HepG2 (cell line): Measurements from ENCODE around the gene AATF. TPM values are rescaled to one million over a fixed set of nuclear protein-coding genes. Genes with fewer than 3 reads are reported as not detected.

ENCODE experiments used
- ATAC-seq: fragments of 200-7000 bp; cut with Tn5 transposase; 3 replicates; pipeline ENCODE4 v1.9.1; 2020; ENCODE audit warnings: mild to moderate bottlenecking, moderate library complexity
- BruUV-seq: library from RNA; stranded (reverse); fragments of 400-500 nt; replicated peaks from 2 replicates; lab custom pipeline; 2021; lab: Mats Ljungman, UMichigan
- CTCF ChIA-PET: fragments of 300-600 bp; formaldehyde crosslinking; extraction: SDS; loops from one replicate; lab custom pipeline; 2021; ENCODE audit warnings: low total read pairs, inconsistent platforms, low intra/inter-chr PET ratio; lab: Yijun Ruan, JAX
- POLR2A ChIA-PET: fragments of 350-600 bp; sonication (Branson Sonifier 250); formaldehyde crosslinking; loops from one replicate; lab custom pipeline; 2020; ENCODE audit warnings: antibody characterized with exemption, inconsistent platforms; lab: Yijun Ruan, JAX
- DNase-seq: peaks from one replicate; pipeline ENCODE4 v3.0.0-alpha.2; 2015; ENCODE audit warnings: low spot score
- FAIRE-seq: peaks from 3 replicates; lab custom pipeline; 2011; peaks lifted over from hg19 to GRCh38; lab: Jason Lieb, UNC
- H2AFZ ChIP-seq: one replicate; pipeline ENCODE4 v1.6.1; 2011; ENCODE audit warnings: low read length, inconsistent platforms
- H3K27ac ChIP-seq: fragments of 300-600 bp; 3 replicates; pipeline ENCODE4 v1.8.0; 2011; ENCODE audit warnings: mixed run types, mild to moderate bottlenecking, mixed read lengths, low read length, inconsistent platforms; ENCODE audit not compliant: insufficient read depth; ENCODE audit errors: extremely low read length
- H3K27me3 ChIP-seq, 2 experiments: fragments of 200-600 bp in 1 of 2; 2 replicates in 1 of 2; 3 replicates in 1 of 2; pipeline versions ENCODE4 v1.6.0 to v1.8.0; 2011; ENCODE audit warnings: low read length in 2 of 2, mild to moderate bottlenecking in 2 of 2, moderate library complexity in 2 of 2, inconsistent platforms in 1 of 2; ENCODE audit not compliant: insufficient read depth in 2 of 2, control insufficient read depth in 1 of 2
- H3K36me3 ChIP-seq, 2 experiments: fragments of 200-600 bp in 1 of 2; replicated peaks in 1 of 2; 2 replicates in 1 of 2; 3 replicates in 1 of 2; pipeline versions ENCODE4 v1.5.1 to v1.8.0; 2011; ENCODE audit warnings: low read length in 2 of 2, inconsistent platforms in 1 of 2; ENCODE audit not compliant: insufficient read depth in 2 of 2, control insufficient read depth in 1 of 2
- H3K4me1 ChIP-seq: 2 replicates; pipeline ENCODE4 v1.5.1; 2012; ENCODE audit warnings: low read length, inconsistent platforms; ENCODE audit not compliant: insufficient read depth
- H3K4me2 ChIP-seq: 2 replicates; pipeline ENCODE4 v1.6.0; 2011; ENCODE audit warnings: low read depth, low read length, inconsistent platforms
- H3K4me3 ChIP-seq, 3 experiments: fragments of 200-600 bp in 1 of 3; sonication (generic), shearing (Covaris generic) in 1 of 3; replicated peaks in 1 of 3; 2 replicates each; pipeline ENCODE4 v1.5.1; 2011 to 2016; ENCODE audit warnings: low read length in 3 of 3, inconsistent platforms in 2 of 3, low read depth in 2 of 3, mild to moderate bottlenecking in 2 of 3, control low read depth in 1 of 3, mixed read lengths in 1 of 3; ENCODE audit not compliant: insufficient read depth in 1 of 3
- H3K79me2 ChIP-seq: one replicate; pipeline ENCODE4 v1.6.1; 2011; ENCODE audit warnings: low read length, inconsistent platforms; ENCODE audit not compliant: insufficient read depth
- H3K9ac ChIP-seq: 2 replicates; pipeline ENCODE4 v1.6.0; 2011; ENCODE audit warnings: mild to moderate bottlenecking, low read depth, low read length, inconsistent platforms; ENCODE audit not compliant: insufficient read depth
- H3K9me3 ChIP-seq: 2 replicates; pipeline ENCODE4 v1.5.1; 2012; ENCODE audit warnings: mild to moderate bottlenecking, low read length
- H4K20me1 ChIP-seq: 2 replicates; pipeline ENCODE4 v1.6.0; 2011; ENCODE audit warnings: inconsistent platforms, mild to moderate bottlenecking, low read length, moderate library complexity; ENCODE audit not compliant: insufficient read depth
- CBX1 ChIP-seq: IDR thresholded peaks from one replicate; pipeline ENCODE4 v1.6.1; 2016; ENCODE audit warnings: antibody characterized with exemption, low read depth
- CHD4 ChIP-seq: fragments of 200-600 bp; sonication (generic); IDR thresholded peaks from 2 replicates; pipeline ENCODE4 v1.7.0; 2017; ENCODE audit warnings: mild to moderate bottlenecking, low read length, borderline replicate concordance
- HMG20B ChIP-seq: conservative IDR thresholded peaks from 2 replicates; pipeline ENCODE4 v1.6.1; 2016; ENCODE audit warnings: missing genetic modification reagents, missing compliant biosample characterization
- SMAD1 ChIP-seq: sonication (generic); formaldehyde crosslinking; IDR thresholded peaks from 2 replicates; pipeline ENCODE4 v1.4.0; 2020; ENCODE audit warnings: missing genetic modification reagents, low read depth, mild to moderate bottlenecking, borderline replicate concordance
- ZC3H4 ChIP-seq: sonication (generic); formaldehyde crosslinking; IDR thresholded peaks from 2 replicates; pipeline ENCODE4 v1.4.0; 2020; ENCODE audit warnings: missing genetic modification reagents, borderline replicate concordance
- ZNF629 ChIP-seq: sonication (generic); formaldehyde crosslinking; conservative IDR thresholded peaks from 2 replicates; pipeline ENCODE4 v1.5.0; 2020; ENCODE audit warnings: missing genetic modification reagents
- whole genome bisulfite sequencing: methylation state at CpG from one replicate; pipeline ENCODE4 v1.1.6; 2017; ENCODE audit warnings: low lambda C conversion rate; 5-methylcytosine and 5-hydroxymethylcytosine counted together
- in situ Hi-C: cut with HindIII; loops from 2 replicates; pipeline ENCODE4 v1.10.0; 2017; ENCODE audit warnings: low pct_unique_long_range_greater_than_20kb; ENCODE audit not compliant: extremely low pct_ligation_motif_present
- intact Hi-C: fragments of 100-400 bp; cut with micrococcal nuclease; formaldehyde crosslinking; loops from one replicate; pipeline ENCODE4 v1.10.0; 2022; ENCODE audit not compliant: unreplicated experiment
- polyA plus RNA-seq, 8 experiments: library from polyadenylated mRNA; depleted of rRNA in 3 of 8; stranded (reverse) in 7 of 8; unstranded in 1 of 8; fragments of >200 nt; fragmentation: Illumina TruSeq in 4 of 8; extraction: Trizol in 4 of 8; gene quantifications; 2 replicates each; pipeline versions ENCODE4 v1.2.1 to v1.2.3, GENCODE V29; 2011 to 2016; ENCODE audit warnings: low read depth in 4 of 8, missing spikeins in 1 of 8, mixed read lengths in 1 of 8; ENCODE audit not compliant: insufficient read depth in 1 of 8
- total RNA-seq, 5 experiments: library from RNA; depleted of rRNA; stranded (reverse); fragments of >200 nt; fragmentation: Illumina TruSeq; extraction: Trizol; gene quantifications; 2 replicates each; pipeline ENCODE4 v1.2.3, GENCODE V29; 2016; ENCODE audit warnings: low read depth in 1 of 5
- TF ChIP-seq, protein P1 (sequence below): IDR thresholded peaks from 2 replicates; pipeline ENCODE4 v1.4.0; 2020; ENCODE audit warnings: mild to moderate bottlenecking, missing genetic modification reagents

The AATF gene
- total and polyA plus RNA-seq, 2 of the 13 experiments (the other 11 are each of a cell fraction or from before 2014, with no cell fraction given): 9.1 to 53.3 TPM

DNA sequence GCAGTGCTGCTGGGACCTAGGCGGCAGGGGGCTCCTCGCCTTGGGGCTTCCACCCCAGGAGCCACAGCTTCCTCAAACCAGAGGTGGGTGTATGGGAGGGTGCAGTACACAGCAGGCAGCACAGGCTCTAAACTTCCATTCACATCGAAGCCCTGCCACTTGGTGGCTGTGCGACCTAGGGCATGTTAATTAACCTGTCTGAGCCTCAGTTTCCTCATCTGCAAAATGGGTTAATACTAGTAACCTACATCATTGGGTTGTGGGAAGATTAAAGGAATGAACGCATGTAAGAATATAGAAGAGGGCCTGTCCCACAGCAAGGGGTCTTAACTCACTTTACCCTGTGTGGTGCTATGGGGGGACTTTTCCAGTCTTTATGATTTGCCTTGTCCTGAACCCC lies 38.2 kb upstream of the AATF start:
- FAIRE-seq: no peak
- no peak for ATAC-seq

DNA sequence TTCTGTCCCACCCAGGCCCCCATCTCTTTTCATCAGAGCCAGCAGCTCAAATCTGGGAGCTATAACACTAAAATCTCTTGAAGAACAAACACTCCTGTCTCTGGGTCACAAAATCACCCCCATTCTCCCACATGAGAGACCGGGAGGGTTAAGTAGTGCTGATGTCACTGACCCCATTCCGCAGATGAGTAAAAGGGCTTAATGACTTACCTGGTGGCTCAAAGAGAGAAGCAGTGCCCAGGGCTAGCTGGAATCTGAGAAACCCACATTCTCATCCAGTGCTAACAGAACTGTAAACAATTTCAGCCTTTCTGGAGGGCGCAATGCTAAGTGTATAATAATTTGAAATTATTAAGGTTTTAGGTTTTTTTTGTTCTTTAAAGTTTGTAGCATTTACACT lies 37.8 kb upstream of the AATF start:
- no peaks in the 10 kb centered on the region for H3K9me3 ChIP-seq
- intact Hi-C loops: no loop called here
- H3K4me1 ChIP-seq: no peaks in the 10 kb centered on the region; the same call in 1 of the 2 replicates
- CTCF ChIA-PET: no interaction called here
- in situ Hi-C loops: no loop called here
- H3K79me2 ChIP-seq: no peaks in the 10 kb centered on the region
- BruUV-seq: no TSS peak
- H3K4me2 ChIP-seq: no peak overlapping the region
- DNase-seq (no peak), FAIRE-seq (no peak), ATAC-seq (no peak)
- no peaks in the 10 kb centered on the region for H3K36me3 ChIP-seq
- H2AFZ ChIP-seq: no peak overlapping the region
- H3K27me3 ChIP-seq: peaks cover 0 to 10% of the 10 kb centered on the region in 2 experiments; a peak in 1 of 5 replicates
- H3K27ac ChIP-seq: no peak overlapping the region
- no peak overlapping the region for H3K4me3 ChIP-seq
- no peak for TF ChIP-seq ZC3H4 (CRISPR knock-in tag)
- TF ChIP-seq CBX1: no peak
- TF ChIP-seq SMAD1 (CRISPR knock-in tag): no peak
- no peak for TF ChIP-seq CHD4
- no peak for TF ChIP-seq HMG20B (CRISPR knock-in tag)
- POLR2A ChIA-PET: no interaction called here
- no peaks in the 10 kb centered on the region for H4K20me1 ChIP-seq
- H3K9ac ChIP-seq: no peak overlapping the region
- WGBS: 8% methylated on average over 3 of the region's 3 CpGs

More for the DNA sequence above, 38.2 kb upstream of the AATF start:
- intact Hi-C loops: no loop called here
- no peak for DNase-seq
- no peaks in the 10 kb centered on the region for H3K79me2 ChIP-seq
- peaks cover 0 to 10% of the 10 kb centered on the region in 2 experiments; a peak in 1 of 5 replicates for H3K27me3 ChIP-seq
- H3K4me1 ChIP-seq: no peaks in the 10 kb centered on the region; the same call in 1 of the 2 replicates
- H3K9ac ChIP-seq: no peak overlapping the region
- H3K27ac ChIP-seq: no peak overlapping the region
- no peak overlapping the region for H2AFZ ChIP-seq
- H4K20me1 ChIP-seq: no peaks in the 10 kb centered on the region
- WGBS: 27% methylated on average over 2 of the region's 5 CpGs
- BruUV-seq: no TSS peak
- CTCF ChIA-PET: no interaction called here
- H3K4me3 ChIP-seq: no peak overlapping the region
- H3K36me3 ChIP-seq: no peaks in the 10 kb centered on the region
- in situ Hi-C loops: no loop called here
- H3K4me2 ChIP-seq: no peak overlapping the region
- TF ChIP-seq, protein P1, sequence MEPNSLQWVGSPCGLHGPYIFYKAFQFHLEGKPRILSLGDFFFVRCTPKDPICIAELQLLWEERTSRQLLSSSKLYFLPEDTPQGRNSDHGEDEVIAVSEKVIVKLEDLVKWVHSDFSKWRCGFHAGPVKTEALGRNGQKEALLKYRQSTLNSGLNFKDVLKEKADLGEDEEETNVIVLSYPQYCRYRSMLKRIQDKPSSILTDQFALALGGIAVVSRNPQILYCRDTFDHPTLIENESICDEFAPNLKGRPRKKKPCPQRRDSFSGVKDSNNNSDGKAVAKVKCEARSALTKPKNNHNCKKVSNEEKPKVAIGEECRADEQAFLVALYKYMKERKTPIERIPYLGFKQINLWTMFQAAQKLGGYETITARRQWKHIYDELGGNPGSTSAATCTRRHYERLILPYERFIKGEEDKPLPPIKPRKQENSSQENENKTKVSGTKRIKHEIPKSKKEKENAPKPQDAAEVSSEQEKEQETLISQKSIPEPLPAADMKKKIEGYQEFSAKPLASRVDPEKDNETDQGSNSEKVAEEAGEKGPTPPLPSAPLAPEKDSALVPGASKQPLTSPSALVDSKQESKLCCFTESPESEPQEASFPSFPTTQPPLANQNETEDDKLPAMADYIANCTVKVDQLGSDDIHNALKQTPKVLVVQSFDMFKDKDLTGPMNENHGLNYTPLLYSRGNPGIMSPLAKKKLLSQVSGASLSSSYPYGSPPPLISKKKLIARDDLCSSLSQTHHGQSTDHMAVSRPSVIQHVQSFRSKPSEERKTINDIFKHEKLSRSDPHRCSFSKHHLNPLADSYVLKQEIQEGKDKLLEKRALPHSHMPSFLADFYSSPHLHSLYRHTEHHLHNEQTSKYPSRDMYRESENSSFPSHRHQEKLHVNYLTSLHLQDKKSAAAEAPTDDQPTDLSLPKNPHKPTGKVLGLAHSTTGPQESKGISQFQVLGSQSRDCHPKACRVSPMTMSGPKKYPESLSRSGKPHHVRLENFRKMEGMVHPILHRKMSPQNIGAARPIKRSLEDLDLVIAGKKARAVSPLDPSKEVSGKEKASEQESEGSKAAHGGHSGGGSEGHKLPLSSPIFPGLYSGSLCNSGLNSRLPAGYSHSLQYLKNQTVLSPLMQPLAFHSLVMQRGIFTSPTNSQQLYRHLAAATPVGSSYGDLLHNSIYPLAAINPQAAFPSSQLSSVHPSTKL: no peak
- TF ChIP-seq ZNF629 (CRISPR knock-in tag): peak; percentile 60; the same call in 1 of the 2 replicates
- TF ChIP-seq, all 625 proteins: peak for 1
- POLR2A ChIA-PET: no interaction called here
- H3K9me3 ChIP-seq: no peaks in the 10 kb centered on the region
